Vagina (tissue), 2 donors: ENCODE data around the gene SLC23A2.
A peak's percentile ranks its signal among the peaks of the same experiment; 100 is the strongest.

Experiments used
- POLR2A ChIP-seq, 2 donors: fragments of 450-650 bp; IDR thresholded peaks; one replicate each; pipeline ENCODE4 v1.6.1; 2017; ENCODE audit warnings: antibody characterized with exemption in 2 of 2, mild to moderate bottlenecking in 2 of 2, moderate library complexity in 2 of 2
- POLR2AphosphoS5 ChIP-seq, 2 donors: sonication (generic); formaldehyde crosslinking; IDR thresholded peaks; one replicate each; pipeline ENCODE4 v1.9.0; 2017; ENCODE audit warnings: antibody characterized with exemption in 2 of 2, mild to moderate bottlenecking in 2 of 2, low read depth in 1 of 2; ENCODE audit not compliant: insufficient read depth in 1 of 2
- TF ChIP-seq, protein P1 (sequence below), 3 experiments: fragments of 450-650 bp in 2 of 3; fragments of 200-600 bp in 1 of 3; sonication (generic) in 1 of 3; IDR thresholded peaks; one replicate each; pipeline ENCODE4 v1.5.1; 2017 to 2019; ENCODE audit warnings: antibody characterized with exemption in 3 of 3, mild to moderate bottlenecking in 2 of 3, moderate library complexity in 2 of 3

DNA sequence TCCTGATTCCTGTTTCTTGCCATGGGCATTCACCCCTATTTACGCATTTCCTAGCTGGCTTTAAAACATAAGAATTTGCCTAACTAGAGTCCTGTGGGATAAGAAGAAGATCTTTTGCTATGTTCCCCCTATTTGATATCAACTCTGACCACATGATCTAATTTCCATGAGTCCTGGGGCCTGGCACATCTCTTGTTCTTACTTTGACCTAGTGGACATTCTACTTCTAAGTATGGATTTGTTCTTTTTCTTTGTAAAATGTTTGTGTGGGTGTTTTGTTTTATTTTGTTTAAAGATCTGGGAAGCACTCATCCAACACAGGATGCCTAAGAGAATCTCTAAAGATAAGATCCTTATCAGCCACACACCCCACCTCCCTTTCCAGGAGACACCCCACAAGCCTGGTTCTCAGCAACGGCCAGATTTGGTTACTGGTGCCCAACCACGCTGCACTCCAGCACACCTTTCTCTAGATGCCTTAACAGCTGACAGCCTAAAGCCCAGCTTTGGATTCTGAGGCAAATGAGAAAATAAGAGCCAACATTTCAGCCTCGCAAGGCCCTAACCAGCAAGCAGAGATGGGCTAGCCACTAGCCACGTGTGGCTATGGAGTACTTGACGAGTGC, 74.7 kb downstream of the SLC23A2 start:
- TF ChIP-seq POLR2A (IDR thresholded peaks at IDR 0.05) (no peak), POLR2AphosphoS5 (IDR thresholded peaks at IDR 0.05; ENCODE audit: insufficient read depth in 1 of 2, low read depth in 1 of 2) (peak in 1 of 2 donors; percentile 48)
- TF ChIP-seq, protein P1, sequence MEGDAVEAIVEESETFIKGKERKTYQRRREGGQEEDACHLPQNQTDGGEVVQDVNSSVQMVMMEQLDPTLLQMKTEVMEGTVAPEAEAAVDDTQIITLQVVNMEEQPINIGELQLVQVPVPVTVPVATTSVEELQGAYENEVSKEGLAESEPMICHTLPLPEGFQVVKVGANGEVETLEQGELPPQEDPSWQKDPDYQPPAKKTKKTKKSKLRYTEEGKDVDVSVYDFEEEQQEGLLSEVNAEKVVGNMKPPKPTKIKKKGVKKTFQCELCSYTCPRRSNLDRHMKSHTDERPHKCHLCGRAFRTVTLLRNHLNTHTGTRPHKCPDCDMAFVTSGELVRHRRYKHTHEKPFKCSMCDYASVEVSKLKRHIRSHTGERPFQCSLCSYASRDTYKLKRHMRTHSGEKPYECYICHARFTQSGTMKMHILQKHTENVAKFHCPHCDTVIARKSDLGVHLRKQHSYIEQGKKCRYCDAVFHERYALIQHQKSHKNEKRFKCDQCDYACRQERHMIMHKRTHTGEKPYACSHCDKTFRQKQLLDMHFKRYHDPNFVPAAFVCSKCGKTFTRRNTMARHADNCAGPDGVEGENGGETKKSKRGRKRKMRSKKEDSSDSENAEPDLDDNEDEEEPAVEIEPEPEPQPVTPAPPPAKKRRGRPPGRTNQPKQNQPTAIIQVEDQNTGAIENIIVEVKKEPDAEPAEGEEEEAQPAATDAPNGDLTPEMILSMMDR (IDR thresholded peaks at IDR 0.05): no peak
